ENCODE results near the gene TUSC2. TPM values are rescaled to one million over a fixed set of nuclear protein-coding genes. Genes with fewer than 3 reads are reported as not detected.

TUSC2 gene
- total and polyA plus RNA-seq, 2 of the 13 experiments (the other 11 are each of a cell fraction or from before 2014, with no cell fraction given), result 36.7 to 39.1 TPM

DNA sequence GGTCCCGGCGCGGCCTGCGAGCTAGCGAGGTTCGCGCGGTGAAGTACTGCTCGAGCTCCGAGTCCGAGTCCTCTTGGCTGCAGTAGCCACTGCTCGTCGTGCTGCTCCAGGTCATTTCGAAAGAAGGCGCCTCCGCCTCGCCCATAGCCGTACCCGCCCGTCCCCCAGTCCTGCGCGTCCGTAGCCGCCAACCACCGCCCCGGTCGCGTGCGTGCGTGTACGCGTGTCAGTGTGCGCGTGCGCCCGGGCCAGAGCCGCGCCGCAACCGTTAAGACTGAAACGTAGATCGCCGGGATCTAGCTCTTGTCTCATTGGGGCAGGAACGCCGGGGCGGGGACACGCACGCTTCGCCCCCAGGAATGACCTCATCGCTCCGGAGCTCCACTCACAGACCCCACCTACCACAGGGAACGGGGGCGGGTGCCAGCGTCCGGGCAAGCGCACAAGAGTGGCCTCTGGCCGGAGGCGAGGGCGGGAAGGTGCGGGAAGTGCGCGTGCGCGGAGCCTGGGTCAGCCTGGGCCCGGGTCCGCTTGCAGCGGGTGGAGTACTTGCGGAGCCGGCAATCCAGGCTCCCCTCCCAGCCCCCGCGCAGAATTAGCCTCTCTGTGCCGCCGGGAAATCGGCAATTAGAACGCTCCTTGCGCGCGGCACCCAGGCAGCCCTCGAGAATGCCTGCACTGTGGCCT, 9.3 kb upstream of the TUSC2 start (continued):
- TF ChIP-seq, protein P1, sequence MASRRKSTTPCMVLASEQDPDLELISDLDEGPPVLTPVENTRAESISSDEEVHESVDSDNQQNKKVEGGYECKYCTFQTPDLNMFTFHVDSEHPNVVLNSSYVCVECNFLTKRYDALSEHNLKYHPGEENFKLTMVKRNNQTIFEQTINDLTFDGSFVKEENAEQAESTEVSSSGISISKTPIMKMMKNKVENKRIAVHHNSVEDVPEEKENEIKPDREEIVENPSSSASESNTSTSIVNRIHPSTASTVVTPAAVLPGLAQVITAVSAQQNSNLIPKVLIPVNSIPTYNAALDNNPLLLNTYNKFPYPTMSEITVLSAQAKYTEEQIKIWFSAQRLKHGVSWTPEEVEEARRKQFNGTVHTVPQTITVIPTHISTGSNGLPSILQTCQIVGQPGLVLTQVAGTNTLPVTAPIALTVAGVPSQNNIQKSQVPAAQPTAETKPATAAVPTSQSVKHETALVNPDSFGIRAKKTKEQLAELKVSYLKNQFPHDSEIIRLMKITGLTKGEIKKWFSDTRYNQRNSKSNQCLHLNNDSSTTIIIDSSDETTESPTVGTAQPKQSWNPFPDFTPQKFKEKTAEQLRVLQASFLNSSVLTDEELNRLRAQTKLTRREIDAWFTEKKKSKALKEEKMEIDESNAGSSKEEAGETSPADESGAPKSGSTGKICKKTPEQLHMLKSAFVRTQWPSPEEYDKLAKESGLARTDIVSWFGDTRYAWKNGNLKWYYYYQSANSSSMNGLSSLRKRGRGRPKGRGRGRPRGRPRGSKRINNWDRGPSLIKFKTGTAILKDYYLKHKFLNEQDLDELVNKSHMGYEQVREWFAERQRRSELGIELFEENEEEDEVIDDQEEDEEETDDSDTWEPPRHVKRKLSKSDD (CRISPR knock-in tag; IDR thresholded peaks at IDR 0.05; ENCODE audit: low read depth), result 0 out of 2 replicates have a peak, but pooled peaks have one; percentile 9
- no peak for TF ChIP-seq ZNF75D (CRISPR knock-in tag; IDR thresholded peaks at IDR 0.05; ENCODE audit: borderline replicate concordance)
- TF ChIP-seq TOPORS (CRISPR knock-in tag; IDR thresholded peaks at IDR 0.05), result no peak
- TF ChIP-seq ZNF782 (CRISPR knock-in tag; IDR thresholded peaks at IDR 0.05; ENCODE audit: borderline replicate concordance), result peak; percentile 66; the same call in 1 of the 2 replicates
- peak; percentile 94 for TF ChIP-seq HDAC1 (CRISPR knock-in tag; IDR thresholded peaks at IDR 0.05)
- TF ChIP-seq ZNF781 (CRISPR knock-in tag; IDR thresholded peaks at IDR 0.05; ENCODE audit: borderline replicate concordance, not compliant biosample characterization), result peak; percentile 69
- TF ChIP-seq ZNF670 (CRISPR knock-in tag; IDR thresholded peaks at IDR 0.05; ENCODE audit: borderline replicate concordance), result no peak
- TF ChIP-seq, protein P2, sequence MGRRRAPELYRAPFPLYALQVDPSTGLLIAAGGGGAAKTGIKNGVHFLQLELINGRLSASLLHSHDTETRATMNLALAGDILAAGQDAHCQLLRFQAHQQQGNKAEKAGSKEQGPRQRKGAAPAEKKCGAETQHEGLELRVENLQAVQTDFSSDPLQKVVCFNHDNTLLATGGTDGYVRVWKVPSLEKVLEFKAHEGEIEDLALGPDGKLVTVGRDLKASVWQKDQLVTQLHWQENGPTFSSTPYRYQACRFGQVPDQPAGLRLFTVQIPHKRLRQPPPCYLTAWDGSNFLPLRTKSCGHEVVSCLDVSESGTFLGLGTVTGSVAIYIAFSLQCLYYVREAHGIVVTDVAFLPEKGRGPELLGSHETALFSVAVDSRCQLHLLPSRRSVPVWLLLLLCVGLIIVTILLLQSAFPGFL (CRISPR knock-in tag; IDR thresholded peaks at IDR 0.05), result no peak
- no peak; the same call in 1 of the 2 replicates for TF ChIP-seq ZNF337 (CRISPR knock-in tag; IDR thresholded peaks at IDR 0.05; ENCODE audit: borderline replicate concordance, low read depth)
- TF ChIP-seq ZNF501 (CRISPR knock-in tag; IDR thresholded peaks at IDR 0.05), result peak; percentile 92
- peak; percentile 70; the same call in 1 of the 2 replicates for TF ChIP-seq IRX3 (CRISPR knock-in tag; IDR thresholded peaks at IDR 0.05; ENCODE audit: borderline replicate concordance, low read depth)
- TF ChIP-seq CBX2 (IDR thresholded peaks at IDR 0.05; ENCODE audit: low read depth, low read length), result no peak
- no peak for TF ChIP-seq CBX2 (CRISPR knock-in tag; IDR thresholded peaks at IDR 0.05; ENCODE audit: low read depth)
- TF ChIP-seq, protein P3, sequence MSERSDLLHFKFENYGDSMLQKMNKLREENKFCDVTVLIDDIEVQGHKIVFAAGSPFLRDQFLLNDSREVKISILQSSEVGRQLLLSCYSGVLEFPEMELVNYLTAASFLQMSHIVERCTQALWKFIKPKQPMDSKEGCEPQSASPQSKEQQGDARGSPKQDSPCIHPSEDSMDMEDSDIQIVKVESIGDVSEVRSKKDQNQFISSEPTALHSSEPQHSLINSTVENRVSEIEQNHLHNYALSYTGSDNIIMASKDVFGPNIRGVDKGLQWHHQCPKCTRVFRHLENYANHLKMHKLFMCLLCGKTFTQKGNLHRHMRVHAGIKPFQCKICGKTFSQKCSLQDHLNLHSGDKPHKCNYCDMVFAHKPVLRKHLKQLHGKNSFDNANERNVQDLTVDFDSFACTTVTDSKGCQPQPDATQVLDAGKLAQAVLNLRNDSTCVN (CRISPR knock-in tag; IDR thresholded peaks at IDR 0.05; ENCODE audit: borderline replicate concordance), result peak; percentile 53; the same call in 1 of the 2 replicates
- TF ChIP-seq, protein P4, sequence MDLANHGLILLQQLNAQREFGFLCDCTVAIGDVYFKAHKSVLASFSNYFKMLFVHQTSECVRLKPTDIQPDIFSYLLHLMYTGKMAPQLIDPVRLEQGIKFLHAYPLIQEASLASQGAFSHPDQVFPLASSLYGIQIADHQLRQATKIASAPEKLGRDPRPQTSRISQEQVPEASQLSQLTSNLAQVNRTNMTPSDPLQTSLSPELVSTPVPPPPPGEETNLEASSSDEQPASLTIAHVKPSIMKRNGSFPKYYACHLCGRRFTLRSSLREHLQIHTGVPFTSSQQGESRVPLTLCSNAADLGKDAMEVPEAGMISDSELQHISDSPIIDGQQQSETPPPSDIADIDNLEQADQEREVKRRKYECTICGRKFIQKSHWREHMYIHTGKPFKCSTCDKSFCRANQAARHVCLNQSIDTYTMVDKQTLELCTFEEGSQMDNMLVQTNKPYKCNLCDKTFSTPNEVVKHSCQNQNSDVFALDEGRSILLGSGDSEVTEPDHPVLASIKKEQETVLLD (CRISPR knock-in tag; IDR thresholded peaks at IDR 0.05; ENCODE audit: low read depth), result peak; percentile 95
- peak; percentile 68 for TF ChIP-seq FOSL2 (CRISPR knock-in tag; IDR thresholded peaks at IDR 0.05)
- TF ChIP-seq ZNF367 (CRISPR knock-in tag; IDR thresholded peaks at IDR 0.05; ENCODE audit: borderline replicate concordance), result no peak; the same call in 1 of the 2 replicates
- TF ChIP-seq SALL2 (CRISPR knock-in tag; IDR thresholded peaks at IDR 0.05), result peak; percentile 84
- TF ChIP-seq, protein P5, sequence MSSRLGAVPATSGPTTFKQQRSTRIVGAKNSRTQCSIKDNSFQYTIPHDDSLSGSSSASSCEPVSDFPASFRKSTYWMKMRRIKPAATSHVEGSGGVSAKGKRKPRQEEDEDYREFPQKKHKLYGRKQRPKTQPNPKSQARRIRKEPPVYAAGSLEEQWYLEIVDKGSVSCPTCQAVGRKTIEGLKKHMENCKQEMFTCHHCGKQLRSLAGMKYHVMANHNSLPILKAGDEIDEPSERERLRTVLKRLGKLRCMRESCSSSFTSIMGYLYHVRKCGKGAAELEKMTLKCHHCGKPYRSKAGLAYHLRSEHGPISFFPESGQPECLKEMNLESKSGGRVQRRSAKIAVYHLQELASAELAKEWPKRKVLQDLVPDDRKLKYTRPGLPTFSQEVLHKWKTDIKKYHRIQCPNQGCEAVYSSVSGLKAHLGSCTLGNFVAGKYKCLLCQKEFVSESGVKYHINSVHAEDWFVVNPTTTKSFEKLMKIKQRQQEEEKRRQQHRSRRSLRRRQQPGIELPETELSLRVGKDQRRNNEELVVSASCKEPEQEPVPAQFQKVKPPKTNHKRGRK (CRISPR knock-in tag; IDR thresholded peaks at IDR 0.05), result no peak
- TF ChIP-seq IKZF4 (CRISPR knock-in tag; IDR thresholded peaks at IDR 0.05; ENCODE audit: borderline replicate concordance, low read depth, not compliant biosample characterization), result no peak

Data from HepG2 (cell line).